GM12892 (cell line): ENCODE results near the gene JARID2.

Experiments
- POLR2A ChIP-seq: IDR thresholded peaks from 2 replicates; pipeline ENCODE4 v1.6.1; 2011; ENCODE audit warnings: low read depth, low read length, control low read depth
- POLR2AphosphoS5 ChIP-seq: IDR thresholded peaks from 2 replicates; pipeline ENCODE4 v1.6.1; 2011; ENCODE audit warnings: low read depth, low read length, control low read depth
- TAF1 ChIP-seq: IDR thresholded peaks from 2 replicates; pipeline ENCODE4 v1.6.1; 2011; ENCODE audit warnings: low read depth, mild to moderate bottlenecking, control low read depth, low read length, borderline replicate concordance

DNA sequence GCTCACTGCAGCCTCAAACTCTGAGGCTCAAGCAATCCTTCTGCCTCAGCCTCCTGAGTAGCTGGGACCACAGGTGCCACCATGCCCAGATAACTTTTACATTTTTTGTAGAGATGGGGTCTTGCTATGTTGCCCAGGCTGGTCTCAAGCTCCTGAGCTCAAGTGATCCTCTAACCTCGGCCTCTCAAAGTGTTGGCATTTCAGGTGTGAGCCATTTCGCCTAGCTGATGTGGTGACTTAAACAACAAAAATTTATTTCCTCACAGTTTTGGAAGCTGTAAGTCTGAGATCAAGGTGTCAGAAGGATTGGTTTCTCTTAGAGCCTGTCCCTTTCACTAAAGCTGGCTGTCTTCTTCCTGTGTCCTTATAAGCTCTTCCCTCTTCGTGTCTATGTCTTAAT, 15.0 kb upstream of the JARID2 start:
- TF ChIP-seq POLR2AphosphoS5, result no peak
- TF ChIP-seq POLR2A, result no peak
- no peak for TF ChIP-seq TAF1
